GM18907 (cell line): ENCODE measurements around the gene GLIPR1.
"Not testable (repeated sequence)": the region's sequence is repeated elsewhere in the genome, so short reads cannot be mapped to it uniquely, and the experiment has no call there.

Source experiments
- ATAC-seq: cut with Tn5 transposase; IDR thresholded peaks from one replicate; pipeline ENCODE4 v1.9.1; 2021; ENCODE audit warnings: mild to moderate bottlenecking, moderate library complexity; ENCODE audit not compliant: unreplicated experiment

Gene GLIPR1

GRCh38 chr12:75508159-75508558, 27.6 kb downstream of the GLIPR1 start:
- no peak for ATAC-seq

DNA sequence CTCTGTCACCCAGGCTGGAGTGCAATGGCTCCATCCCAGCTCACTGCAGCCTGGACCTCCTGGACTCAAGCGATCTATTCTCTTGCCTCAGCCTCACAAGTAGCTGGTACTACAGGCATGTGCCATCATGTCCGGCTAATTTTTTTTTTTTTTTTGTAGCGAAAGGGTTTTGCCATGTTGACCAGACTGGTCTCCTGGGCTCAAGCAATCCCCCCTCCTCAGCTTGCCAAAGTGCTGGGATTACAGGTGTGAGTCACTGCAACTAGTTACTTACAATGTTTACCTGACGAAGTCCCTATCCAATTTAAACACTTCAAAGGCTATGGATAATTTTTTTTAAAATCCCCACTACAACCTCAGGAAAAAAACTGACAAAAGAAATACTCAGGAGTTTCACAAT, 29.1 kb downstream of the GLIPR1 start:
- ATAC-seq: no peak

GRCh38 chr12:75511116-75512048, 30.8 kb downstream of the GLIPR1 start, which contains the start of gene KRR1:
Gene KRR1 (minus strand): TSS chr12:75511609. CDS start chr12:75511597, 12 bp downstream.
- peak; percentile 98 for ATAC-seq

DNA sequence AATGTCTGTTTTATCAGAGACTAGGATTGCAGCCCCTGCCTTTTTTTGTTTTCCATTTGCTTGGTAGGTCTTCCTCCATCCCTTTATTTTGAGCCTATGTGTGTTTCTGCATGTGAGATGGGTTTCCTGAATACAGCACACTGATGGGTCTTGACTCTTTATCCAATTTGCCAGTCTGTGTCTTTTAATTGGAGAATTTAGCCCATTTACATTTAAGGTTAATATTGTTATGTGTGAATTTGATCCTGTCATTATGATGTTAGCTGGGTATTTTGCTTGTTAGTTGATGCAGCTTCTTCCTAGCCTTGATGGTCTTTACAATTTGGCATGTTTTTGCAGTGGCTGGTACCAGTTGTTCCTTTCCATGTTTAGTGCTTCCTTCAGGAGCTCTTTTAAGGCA, 40.7 kb downstream of the GLIPR1 start:
- not testable (repeated sequence) for ATAC-seq

GRCh38 chr12:75522124-75522523, 41.6 kb downstream of the GLIPR1 start:
- ATAC-seq: not testable (repeated sequence)

DNA sequence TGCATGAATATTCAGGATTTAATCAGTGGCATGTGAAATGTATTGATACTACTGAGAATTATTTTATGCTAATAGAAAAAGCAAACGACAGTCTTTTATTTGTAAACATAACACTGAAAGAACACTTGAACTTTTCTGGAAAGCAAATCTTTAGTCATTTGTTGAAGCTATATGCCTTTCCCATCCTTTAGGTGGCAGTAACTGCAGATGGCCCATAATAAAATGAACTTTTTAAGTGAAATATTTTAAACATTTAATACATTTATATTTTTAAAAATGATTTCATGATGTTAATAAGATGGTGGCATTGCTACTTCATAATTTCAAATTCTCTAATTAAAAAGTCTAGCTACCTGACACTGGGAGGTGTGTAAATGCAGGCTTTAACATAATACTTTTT, 44.7 kb downstream of the GLIPR1 start:
- ATAC-seq: no peak

- peak; percentile 99 for ATAC-seq
Observed at GRCh38 chr12:75526655-75527511, 46.3 kb downstream of the GLIPR1 start.

GRCh38 chr12:75528272-75528671, 47.7 kb downstream of the GLIPR1 start:
- no peak for ATAC-seq

DNA sequence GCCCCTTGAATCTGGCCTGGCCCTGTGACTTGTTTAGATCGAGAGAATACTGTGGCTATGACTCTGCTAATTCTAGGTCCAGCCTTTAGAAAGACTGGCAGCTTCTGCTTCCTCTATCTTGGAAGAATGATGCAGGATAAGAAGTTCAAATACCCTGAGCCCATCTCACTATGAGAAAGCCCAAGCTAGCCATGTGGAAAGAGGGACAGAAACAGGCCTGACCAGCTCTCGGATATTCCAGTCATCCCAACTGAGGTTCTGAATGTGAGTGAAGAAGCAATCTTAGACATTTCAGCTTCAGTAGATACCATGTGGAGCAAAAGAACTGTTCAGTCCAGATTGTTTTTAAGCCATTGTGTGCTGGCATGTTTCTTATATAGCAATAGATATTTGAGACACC, 48.1 kb downstream of the GLIPR1 start:
- no peak for ATAC-seq

DNA sequence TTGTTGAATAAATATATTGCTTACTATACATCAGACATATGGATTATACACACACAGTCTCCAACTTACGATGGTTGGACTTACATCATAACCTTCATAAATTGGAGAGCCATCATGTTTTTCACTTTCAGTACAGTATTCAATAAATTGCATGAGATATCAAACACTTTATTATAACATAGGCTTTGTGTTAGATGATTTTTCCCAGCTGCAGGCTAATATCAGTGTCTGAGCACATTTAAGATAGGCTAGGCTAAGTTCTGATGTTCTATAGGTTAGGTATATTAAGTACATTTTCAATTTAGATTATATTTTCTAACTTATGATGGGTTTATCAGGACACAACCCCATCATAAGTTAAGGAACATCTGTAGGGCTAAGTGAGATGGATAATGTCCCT, 48.8 kb downstream of the GLIPR1 start:
- ATAC-seq: no peak

DNA sequence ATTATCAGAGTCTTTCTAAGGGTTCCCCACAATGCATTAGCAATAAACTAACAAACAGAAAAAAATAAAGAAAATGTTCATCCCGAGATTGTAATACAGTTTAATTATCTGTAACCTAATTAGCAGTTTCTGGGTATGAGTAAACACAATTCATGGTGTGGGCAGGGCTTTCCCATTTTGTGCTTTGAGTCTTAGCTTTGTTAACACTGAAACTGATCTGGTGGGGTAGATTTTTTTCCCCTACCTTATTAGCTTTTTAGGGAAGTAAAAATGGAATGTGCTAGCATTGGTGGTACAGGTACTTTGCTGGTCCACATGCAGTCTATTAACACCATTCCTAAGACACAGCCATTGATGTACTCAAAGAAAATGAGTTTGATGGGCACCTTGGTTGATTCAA, 49.3 kb downstream of the GLIPR1 start:
- no peak for ATAC-seq

GRCh38 chr12:75533239-75533638, 52.7 kb downstream of the GLIPR1 start:
- ATAC-seq: no peak

DNA sequence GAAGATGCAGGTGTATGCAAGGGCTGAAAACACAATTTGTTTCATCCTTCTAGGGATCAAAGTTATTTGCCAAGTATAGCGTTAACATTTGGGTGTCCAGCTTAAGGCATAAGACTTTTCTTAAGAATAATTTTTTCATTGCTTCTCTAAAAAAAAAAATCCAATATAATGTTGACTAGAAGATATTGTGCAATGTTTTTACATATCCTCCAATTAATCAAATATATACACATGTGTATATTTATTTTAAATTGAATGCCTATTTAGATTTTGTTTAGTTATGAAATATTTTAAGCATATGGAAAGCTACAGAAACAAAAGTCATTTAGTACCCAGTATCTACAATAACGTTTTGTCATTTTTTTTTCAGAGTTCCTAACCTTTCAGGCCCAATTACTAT, 59.3 kb downstream of the GLIPR1 start:
- no peak for ATAC-seq

- ATAC-seq: no peak
Observed at GRCh38 chr12:75542942-75543341, 62.4 kb downstream of the GLIPR1 start.

DNA sequence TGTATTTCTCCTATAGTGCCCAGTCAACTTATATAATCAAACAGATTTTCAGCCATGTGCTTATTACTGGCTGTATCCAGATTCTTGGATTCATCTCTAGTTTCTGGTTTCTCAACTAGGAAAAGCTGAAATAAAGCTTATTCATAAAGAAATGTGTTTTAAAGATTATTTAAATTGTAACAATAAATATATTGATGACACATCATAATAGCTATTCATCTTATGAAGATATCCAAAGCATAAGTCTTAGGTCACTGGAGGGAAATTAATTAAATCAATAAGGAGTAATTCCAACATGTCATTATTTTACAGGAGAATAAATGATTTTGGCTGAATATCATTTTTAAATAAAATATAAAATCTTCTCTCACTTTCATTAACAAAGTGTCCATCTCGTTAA, 63.0 kb downstream of the GLIPR1 start:
- no peak for ATAC-seq

- ATAC-seq: no peak
Observed at GRCh38 chr12:75545636-75546035, 65.1 kb downstream of the GLIPR1 start.

DNA sequence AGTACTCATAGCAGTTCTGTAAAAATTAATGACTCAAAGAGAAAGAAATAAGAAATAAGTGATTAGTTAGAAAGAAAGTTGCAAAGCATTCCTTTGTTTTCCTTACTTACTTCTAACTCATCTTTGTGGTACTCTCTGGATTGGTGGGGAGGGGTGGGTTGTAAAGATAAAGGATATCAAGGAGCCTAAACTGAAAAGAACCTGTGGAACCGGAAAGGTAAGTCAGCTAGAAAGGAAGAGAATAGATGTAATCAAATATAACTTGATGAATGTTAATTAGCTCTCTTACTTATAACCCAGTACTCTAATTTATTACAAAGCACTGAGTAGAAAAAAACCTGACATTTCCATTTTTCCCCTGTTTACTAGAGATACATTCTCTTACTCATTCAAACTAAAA, 68.3 kb downstream of the GLIPR1 start:
- ATAC-seq: no peak

- ATAC-seq: no peak
Observed at GRCh38 chr12:75549989-75550388, 69.4 kb downstream of the GLIPR1 start.

DNA sequence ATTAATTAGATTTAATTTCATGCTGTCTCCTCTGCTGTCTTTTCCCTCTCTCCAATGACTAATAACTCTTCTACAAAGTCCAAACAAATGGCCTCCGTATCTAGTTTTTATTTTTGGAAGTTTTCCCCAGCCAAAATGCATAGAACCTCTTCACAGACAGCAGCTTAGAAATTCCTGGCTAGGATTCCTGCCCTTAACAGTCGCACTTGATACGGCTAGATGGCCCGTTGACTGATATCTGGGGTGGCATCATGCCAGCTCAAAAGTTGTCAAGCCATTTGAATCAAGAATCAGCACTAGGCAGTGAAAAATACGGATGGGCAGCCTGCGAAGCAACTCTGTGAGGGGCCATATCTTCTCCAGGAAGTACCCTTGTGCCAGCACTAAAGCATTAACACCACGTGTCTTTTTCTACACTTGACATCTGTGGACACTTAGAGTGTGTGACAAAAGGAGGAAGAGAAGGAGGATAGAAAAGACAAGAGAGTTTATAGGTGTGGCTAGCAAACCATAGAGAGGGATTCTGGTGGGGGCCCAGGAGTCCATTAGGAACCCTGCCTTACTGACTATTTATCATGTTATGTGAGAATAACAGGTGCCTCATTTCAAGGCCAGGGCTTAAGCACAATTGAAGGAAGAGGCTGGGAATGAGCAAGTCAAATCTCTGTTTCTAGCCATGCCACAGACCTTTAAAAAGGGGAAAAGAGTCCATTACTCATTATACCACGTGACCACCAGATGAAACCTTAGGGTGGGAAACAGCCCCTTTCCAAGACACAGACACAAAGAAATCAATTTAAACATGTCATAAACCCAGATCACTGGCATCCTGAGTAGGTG, 70.1 kb downstream of the GLIPR1 start:
- no peak for ATAC-seq

GRCh38 chr12:75551477-75551876, 70.9 kb downstream of the GLIPR1 start:
- no peak for ATAC-seq

GRCh38 chr12:75553398-75553797, 72.8 kb downstream of the GLIPR1 start:
- no peak for ATAC-seq
